Globus pallidus (tissue), 1 donor: ENCODE measurements around the gene JOSD1.

ENCODE experiments used
- DNase-seq: peaks from one replicate; pipeline ENCODE4 v3.0.0-alpha.2; 2015; ENCODE audit warnings: low spot score

JOSD1 gene

DNA sequence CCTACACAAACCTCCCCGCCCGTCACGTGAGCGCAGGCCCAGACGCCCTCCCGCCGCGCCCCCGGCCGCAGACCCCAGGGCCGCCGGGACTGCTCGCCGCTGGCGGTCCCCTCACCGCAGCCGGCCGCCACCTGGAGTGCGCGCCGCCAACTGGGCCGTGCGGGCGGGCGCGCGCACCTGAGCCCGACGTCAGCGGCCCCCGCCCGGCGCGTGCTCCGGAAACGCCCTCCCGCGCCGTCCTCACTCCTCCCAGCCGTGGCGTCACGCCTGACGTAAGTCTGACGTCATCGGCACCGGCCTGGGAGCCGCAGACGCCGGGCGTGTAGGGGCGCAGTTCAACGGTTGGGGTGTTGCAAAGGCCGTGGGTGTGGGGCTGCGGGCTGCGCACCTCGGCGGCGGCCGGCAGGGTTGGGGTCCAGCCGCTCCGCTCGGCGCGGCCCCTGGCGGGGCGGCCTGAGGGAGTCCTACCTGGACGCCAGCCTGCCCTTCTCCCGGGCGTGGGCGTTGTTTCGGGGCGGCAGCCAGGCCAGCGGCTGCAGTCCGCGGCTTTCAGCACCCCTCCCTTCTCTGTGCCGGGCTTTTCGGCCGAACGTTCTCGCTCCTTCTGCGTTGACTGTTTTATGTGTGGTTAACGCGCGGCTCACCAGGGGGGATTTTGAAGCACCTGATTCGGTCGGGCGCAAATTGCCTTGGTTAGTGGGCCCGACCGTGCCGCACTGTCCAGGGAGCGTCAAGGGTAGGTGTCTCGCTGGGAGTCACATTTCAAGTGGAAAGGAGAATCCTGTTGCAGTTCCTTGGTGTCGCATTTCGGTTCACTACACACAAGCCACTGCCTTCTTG is at the start of gene JOSD1:
Gene JOSD1 (minus strand): TSS at position 155 of the 840 bp plus-strand sequence. CDS start 956 bp downstream, outside the sequence.
- DNase-seq, result peak; percentile 91

DNA sequence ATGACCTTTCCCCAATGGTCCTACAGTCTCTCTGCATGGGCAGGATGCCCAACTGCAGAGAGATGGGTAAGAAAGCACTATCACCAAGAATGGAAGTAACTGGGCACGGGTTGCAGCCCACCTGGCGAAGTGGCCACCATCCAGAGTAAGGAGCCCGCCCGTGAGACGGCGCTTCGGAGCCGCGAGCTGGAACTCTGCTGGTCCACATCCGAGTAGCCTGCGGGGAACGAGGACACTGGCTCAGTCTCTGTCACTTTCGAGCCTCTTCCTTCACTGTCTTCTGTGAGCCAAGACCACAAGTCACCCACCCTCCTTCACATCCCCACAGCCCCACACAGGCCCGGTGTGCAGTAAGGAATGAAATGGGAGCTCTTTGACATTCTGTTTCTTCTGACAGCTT is 49.4 kb upstream of the JOSD1 start:
- no peak for DNase-seq

DNA sequence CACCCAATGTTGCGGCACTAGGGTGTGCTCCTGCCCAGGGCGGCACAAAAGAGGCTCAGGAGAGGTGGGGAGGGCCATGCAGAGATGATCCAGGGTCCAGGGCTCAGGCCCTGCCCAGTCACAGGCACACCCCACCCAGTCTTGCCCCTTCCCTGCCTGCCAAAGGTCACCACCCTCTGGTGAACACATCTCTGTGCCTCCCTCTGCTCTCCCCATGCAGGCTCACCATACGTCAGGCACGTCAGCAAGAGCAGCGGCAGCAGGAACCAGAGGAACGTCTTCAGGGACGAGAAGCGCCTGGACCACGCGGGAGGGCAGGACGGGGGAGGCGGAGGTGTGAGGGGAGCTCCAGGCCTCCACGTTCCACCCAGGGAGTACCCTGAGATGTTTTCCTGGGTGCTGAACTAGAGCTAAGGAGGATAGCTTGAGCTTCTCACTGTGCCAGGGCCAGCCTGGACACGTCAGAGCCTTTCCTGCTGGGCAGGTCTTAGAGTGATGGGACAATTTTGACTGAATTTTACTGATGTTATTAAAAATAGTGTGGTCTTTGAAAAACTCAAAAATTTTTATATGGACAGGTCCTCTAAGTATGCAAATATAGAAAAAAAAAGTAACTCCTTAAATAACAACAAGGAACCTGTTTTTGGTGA is 47.9 kb upstream of the JOSD1 start:
- no peak for DNase-seq

DNA sequence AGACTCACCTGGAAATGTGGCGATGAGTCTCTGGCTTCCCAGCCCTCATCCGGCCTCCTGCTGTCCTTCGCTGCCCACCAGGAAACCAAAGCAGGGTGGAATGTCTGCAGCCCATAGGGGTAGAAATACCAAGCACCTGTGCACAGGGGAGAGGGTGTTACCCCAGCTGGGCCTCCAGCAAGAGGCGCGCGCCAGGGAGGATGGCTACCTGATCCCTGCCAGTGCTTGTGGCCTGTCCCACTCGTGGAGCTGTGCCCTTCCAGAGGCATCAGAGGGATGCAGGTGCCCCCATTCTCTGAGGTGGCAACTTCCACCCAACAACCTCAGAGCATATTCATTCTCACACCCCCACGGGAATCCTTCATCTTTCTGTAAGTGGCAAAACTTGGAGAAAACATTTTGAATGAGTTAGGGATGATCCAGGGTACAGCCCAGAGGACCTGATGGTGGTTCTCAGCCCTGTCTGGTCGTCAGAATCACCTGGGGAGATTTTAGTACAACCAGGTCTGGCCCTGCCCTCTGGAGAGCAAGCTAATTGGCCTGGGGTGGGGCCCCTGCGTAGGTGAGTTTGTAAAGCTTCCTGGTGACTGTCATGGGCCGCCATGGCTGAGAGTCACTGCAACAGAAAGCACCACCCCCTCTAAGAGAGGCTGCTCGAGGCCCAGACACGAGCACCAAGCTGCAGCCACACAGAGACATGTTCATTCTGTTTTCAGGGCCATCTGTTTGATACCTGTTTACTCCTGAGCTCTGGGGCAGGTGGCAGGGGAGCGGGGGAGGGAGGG is 45.1 kb upstream of the JOSD1 start:
- DNase-seq, result no peak

DNA sequence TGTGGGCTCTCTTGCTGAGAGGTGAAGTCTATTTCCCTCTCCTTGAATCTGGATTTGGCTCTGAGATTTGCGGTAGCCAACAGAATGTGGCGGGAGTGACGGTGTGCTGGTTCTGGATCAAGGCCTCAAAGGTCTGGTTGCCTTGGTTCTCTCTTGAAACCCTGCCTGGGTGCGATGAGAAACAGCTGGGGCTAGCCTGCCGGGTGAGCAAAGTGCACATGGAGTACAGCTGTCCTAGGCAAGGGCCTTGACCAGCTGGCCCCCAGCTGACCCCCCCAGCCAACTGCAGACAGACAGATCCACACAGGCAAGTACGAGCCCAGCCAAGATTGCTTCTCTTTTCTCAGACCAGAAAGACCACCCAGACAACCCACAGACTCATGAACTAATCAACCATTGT is 44.2 kb upstream of the JOSD1 start:
- DNase-seq, result no peak

DNA sequence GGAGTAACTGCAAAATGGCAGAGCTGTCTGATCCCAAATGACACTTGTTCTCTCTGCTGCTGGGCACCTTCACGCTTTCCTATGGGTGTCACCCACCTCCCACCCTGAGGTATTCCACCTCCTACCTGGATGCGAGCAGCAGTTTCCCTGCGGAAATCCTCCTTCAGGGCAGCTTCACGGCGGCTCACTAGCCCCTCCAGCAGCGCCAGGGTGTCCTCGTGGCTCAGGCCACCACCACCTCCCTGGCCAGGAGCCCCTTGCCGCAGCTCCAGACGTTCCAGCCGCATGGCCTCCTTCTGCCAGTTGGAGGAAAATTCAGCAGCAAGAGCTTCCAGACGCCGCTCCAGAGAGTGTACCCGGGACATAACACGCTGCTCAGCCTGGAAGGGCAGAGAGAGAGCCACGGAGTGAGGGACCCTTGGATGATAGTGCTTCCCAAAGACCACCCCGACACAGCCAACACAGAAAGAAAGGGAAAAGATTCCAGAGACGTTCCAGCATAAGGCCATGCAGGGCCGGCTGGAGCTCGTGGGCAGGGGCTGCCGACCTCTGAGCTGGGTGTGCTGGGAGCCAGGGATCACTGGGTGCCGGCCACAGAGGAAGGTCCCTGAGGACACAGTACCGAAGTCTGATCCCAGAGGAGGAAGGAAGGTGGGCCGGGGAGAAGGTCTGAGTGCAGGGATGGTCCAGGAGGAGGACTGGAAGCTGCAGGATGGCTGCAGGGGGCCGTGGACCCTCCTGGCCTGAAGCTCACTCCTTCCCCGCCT is 41.6 kb upstream of the JOSD1 start:
- DNase-seq, result no peak

DNA sequence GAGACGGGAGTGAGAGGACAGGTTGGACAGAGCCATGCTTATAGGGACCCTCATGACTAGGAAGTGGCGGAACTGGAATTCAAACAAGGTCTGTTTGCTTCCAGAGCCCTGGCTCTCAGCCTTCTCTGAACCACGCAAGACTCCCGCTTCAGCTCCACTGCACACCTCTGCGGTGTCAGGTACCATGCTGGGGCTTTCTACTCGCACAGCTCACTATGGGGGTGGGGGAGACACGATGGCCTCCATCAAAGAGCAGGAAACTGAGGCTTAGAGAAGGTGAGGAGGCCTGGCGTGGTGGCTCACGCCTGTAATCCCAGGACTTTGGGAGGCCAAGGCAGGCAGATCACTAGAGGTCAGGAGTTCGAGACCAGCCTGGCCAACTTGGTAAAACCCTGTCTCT is 40.8 kb upstream of the JOSD1 start:
- DNase-seq, result no peak

DNA sequence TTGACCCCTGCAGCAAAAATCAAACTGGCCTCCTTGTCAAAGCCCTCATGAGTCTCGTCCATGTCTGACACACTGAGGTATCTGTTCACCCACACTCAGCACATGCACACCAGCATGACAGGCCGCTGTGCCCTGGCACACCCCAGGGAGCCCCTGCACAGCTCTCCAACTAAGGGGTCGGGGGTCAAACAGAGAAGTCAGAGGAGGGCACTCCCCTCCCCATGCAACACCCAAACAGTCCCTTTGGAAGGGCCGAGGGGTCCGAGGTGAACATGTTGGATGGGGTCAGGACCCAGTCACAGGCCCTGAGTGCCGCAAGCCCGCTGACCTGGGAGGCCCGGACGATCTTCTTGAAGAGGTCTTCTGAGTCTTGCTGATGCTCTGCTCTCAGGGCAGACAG is 40.4 kb upstream of the JOSD1 start:
- no peak for DNase-seq

DNA sequence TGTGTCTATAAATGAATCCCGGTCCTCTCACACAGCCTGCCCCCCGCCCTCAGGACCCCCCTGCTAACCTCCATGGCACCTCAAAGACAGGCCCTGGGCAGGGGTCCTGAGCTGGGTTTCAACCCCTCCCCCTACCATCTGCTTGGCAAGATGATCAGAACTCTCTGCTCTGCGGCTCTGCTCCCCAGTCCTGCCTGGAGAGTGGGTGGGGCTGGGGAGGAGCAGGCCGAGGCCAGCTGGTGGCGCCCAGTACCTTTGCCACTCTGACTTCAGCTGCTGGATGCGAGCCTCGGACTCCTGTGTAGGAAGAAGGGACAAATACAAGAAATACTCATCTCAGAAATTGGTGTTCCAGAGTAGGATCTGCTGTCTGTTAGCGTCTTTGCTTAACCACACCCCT is 40.0 kb upstream of the JOSD1 start:
- no peak for DNase-seq

DNA sequence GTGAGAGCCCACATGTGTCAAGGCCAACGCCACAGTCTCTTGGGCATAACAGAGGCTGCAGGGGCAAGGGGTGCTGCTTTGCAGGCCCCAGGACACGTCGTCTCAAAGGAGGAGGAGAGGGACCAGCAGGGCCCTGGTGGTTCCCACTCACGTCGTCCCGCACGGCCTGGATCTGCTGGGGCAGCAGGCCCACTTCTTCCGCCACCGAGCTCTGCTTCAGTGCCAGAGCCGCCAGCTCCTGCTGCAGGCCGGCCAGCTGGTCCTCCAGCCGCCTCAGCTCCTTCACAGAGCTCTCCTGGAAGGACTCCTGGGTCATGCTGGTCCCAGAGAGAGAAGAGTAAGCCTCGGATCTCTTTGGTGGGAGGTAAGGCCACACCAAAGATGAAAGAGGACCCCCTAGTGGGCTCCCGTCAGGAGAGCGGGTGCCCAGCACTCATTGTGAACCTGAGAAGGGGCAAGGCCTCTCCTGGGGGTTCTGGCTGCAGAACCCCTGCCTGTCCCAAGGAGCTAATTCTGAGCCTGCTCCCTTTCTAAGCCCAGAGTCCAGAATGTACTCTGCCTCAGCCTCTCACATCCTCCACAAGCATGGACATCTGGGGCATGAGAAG is 39.5 kb upstream of the JOSD1 start:
- no peak for DNase-seq

DNA sequence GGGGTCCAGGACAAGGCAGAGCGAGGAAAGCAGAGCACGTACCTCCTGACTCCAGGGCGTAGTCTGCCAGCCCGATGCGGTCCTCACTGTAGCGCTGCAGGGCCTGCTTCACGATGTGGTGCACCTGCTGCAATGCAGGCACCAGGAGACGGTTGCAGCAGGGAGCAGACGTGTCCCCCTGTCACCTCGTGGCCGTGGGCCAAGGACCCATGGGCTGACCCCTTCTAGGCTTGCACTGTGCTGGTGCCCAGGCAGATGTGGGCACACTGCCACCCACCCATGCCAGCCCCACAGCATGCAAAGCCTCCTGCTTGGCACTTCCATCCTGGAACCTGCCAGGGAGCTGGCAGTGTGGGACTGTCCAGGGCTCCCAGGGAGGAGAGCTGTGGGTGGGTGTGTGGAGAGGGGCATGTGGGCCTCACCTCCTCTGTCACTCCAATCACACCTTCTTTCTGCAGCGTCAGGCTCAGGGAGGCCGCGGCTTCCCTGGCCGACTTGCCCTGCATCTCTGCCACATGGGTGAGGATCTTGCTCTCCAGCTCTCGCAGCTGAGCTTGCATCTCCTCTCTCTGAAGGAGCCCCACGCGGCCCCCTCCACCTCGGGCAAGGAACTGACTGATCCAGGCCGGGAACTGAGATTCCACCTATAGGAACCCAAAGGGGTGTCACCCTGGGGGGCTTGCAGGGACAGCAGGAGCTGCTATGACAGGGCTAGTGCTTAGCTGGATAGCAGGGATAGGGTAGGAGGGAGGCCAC is 38.7 kb upstream of the JOSD1 start:
- DNase-seq, result no peak

DNA sequence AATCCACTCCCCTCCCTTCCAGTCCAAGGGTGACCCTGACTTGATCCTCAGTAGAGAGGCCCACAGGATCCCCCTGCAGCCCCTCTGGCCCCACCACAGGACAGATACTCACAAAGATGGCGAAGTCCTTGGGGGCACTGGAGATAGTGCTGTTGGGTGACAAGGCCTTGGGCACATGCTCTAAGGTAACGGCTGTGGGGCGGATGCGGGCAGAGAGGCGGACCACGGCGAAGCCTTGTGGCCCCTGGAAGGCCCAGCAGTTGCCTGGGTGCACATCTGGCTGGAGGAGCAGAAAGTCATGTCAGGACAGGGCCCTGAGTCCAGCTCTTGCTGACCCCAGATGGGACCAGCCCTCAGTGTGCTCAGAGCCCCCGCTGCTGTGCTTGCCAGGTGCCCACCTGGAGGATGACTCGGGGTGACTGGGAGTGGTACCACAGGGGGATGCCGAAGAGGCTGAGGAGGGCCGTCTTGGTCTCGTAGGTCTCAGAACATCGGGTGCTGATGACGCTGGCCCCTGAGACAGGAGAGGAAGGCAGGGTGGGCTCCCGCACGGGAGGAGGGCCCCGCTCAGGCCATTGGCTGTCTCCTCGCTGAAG is 37.8 kb upstream of the JOSD1 start:
- no peak for DNase-seq

DNA sequence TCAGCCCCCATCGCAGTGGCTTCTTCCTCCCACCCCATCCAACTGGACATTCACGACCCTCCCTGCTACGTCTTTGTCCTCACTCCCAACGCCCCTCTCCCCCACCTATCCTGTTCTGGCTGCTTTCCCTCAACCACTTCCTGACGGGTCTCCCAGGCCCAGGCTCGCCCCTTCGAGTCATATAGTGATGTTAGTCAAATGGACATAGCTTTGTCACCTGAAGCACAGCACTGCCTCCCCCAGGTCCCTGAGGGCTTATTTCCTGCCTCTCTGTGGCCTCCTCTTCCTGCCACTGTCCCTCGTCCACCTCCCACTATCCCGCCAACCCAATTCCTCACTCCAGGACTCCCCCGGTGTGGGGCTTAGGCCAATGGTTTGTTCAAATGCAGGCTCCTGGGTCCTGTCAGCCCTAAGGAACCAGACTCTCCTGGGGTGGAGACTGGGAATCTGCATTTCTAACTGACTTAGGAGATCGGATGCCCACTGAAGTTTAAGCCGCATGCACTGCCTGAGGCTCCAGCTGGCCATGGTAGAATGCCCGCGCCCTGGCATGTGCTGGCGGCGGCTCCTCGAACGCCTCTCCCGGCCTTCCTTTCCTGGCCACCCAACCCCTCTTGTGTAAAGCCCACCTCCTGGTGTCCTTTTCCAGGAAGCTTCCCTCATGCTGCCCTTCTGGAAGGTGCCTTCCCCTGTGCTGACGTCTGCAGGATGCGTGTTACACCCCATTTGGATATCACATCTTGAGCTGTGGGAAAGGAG is 36.7 kb upstream of the JOSD1 start:
- DNase-seq, result no peak

DNA sequence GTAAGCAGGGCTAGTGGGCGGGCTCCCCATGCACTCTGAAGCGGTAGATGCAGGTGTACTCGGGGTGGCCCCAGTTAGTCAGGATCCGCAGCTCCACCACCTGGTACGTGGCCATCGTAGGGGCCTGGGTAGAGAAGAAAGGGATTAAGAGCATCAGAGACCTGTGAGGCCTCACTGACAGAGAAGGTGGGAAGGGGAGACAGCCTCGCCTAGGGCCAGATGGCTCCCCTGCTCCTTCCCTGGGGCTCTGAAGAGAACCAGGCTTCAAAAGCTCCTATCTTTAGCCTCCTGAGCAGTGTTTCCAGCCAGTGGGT is 35.5 kb upstream of the JOSD1 start:
- no peak for DNase-seq

DNA sequence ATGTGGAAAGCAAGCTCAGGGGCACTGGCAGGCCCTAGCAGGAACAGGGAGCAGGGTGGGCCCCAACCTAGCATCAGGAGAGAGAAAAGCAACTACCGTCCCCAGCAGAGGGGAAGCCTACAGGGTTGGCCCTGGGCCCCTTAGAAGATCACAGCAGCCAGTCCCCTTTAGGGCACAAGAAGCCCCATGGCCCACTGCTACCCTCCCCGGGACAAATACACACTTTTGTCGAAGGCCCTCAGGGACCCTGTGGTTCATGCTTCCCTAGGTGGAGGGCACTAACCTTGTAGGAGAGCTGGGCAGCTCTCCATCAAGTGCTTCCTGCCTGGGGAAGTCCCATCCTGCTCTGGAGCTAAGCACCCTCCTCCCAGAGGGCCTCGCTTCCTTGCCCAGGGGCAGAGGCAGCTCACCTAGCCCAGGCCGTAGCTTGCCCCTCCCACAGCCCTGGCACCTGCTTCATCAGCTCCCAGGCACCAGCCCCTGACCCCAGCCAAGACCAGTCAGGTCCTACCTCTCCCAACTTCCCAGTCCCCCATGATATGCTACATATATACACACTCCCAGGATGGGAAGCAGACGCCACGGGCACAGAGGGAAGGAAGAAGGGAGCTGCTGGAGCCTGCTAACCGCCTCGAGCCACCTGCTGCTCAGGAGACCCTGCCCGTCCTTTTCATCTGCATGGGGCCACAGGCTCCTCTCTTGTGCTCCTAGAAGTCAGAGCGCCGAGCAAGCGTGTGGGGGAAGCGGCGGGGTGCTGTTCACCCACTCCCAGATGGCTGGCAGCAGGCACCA is 34.9 kb upstream of the JOSD1 start:
- DNase-seq, result no peak

DNA sequence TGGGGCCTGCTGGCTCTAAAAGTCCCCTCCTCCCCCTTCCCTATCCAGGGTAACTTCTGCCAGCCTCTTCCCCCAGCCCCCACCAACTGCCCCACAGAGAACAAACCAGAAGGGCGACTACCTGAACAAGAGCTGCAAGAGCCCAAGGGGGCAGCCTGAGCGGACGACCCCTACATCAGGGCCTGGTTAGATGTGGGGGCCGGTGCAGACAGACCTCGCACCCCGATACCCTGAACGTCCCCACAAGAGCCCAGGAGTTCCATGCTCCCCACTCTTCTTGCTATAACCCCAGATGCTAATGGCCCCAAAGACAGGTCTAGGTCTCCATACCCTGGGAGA is 34.4 kb upstream of the JOSD1 start:
- DNase-seq, result no peak

DNA sequence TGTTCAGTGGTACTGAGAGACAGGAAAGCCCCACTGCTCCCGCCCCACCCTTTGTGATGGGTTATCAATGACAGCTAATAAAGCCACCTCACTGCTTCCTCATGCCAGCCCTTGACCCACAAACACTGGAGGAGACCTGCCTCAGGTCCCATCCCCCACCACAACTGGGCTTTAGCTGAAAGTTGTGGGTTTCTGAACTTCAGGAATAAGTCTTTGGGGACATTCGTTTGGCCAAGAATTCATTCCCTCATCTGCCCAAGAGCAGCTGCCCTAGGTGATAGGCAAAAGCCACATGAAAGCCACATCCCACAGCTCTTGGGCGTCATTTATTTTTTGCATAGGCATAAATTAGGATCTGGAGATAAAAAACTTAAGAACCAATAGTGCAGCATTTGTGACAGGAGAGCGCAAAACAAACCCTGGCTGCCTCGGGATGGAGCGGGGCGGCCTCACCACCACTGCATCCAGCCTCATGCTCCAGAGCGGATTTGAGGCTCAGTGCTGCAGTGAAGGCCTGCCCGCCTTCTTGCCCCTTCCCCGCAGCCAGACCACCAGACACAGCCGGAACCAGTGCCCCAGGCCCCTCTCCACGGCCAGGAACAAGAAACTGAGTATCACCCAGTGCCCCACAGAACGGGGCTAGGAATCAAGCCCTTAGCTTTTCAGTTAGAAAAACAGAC is 33.8 kb upstream of the JOSD1 start:
- no peak for DNase-seq

DNA sequence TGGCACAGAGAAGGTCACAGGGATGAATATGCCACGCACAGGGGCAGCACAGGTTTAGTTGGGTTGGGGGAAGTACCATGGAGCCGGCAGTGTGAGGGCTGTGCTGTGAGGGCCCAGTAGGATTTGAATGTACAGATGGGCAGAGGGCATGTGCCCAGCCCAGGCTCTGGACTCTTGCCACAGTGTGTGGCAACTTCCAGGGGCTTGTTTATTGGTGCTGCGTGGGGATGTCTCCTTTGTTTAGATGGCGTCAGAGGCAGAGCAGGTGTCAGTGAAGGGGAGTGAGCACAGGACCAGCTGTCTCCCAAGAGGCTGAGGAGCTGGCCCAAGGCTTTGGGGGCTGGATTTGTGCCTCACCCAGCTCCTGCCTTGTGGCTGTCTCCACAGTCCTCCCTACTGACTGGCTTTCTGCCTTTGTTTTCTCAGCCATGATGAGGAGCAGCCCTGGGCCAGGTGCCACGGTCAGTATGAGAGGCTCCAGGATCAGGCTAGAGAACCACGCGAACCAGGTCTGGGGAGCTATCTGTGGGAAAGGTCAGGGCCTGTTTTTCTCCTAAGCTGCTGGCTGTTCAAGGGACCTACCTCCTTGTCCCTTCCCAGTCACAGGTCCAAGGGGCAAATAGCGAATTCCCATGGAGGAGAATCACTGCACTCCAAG is 33.1 kb upstream of the JOSD1 start:
- peak; percentile 98 for DNase-seq
